Measurements from ENCODE around the gene RGS17. TPM values are rescaled to one million over a fixed set of nuclear protein-coding genes. Genes with fewer than 3 reads are reported as not detected.

Gene RGS17
- total RNA-seq, 1 donor from 2014 or later: 8.1 TPM

DNA sequence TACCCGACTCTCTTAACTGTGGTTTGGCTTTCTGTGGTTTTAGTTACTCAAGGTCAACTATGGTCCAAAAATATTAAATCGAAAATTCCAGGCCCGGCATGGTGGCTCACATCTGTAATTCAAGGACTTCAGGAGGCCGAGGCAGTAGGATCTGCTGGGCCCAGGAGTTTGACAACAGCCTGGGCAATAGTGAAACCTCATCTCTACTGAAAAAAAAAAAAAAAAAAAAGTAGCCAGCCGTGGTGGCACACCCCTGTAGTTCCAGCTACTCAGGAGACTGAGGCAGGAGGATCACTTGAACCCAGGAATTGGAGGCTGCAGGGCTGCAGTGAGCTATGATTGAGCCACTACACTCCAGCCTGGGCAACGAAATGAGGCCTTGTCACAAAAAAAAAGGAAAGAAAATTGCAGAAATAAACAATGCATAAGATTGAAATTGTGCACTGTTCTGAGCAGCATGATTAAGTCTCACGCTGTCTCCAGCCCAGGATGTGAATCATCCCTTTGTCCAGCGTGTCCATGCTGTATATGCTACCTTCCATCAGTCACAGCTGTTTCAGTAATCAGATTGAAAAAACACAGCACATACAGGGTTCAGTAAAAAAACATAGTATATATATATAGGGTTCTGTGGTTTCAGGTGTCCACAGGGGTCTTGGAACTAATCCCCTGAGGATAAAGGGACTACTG, 40.7 kb downstream of the RGS17 start:
- H2AFZ ChIP-seq (replicated peaks): no peak overlapping the region
- Mint-ChIP-seq H3K27me3 (ENCODE audit: insufficient read depth, low read depth) (peaks cover 2% of the 10 kb centered on the region), H3K27ac (no peak overlapping the region), H3K9me3 (no peaks in the 10 kb centered on the region), H3K4me3 (no peak overlapping the region), H3K4me1 (peaks cover 16% of the 10 kb centered on the region), H3K36me3 (peaks cover 3% of the 10 kb centered on the region)
- no peak overlapping the region for H3K4me3 ChIP-seq
- DNase-seq (ENCODE audit: low spot score): no peak
- no peaks in the 10 kb centered on the region for H3K9me3 ChIP-seq (ENCODE audit: low read depth)
- H3F3A ChIP-seq (ENCODE audit: low read depth): no peaks in the 10 kb centered on the region
- H3K36me3 ChIP-seq: no peaks in the 10 kb centered on the region
- no peak for TF ChIP-seq EZH2 (IDR thresholded peaks at IDR 0.05)
- no peak for TF ChIP-seq EZH2phosphoT487 (IDR thresholded peaks at IDR 0.05)
- TF ChIP-seq, protein P1, sequence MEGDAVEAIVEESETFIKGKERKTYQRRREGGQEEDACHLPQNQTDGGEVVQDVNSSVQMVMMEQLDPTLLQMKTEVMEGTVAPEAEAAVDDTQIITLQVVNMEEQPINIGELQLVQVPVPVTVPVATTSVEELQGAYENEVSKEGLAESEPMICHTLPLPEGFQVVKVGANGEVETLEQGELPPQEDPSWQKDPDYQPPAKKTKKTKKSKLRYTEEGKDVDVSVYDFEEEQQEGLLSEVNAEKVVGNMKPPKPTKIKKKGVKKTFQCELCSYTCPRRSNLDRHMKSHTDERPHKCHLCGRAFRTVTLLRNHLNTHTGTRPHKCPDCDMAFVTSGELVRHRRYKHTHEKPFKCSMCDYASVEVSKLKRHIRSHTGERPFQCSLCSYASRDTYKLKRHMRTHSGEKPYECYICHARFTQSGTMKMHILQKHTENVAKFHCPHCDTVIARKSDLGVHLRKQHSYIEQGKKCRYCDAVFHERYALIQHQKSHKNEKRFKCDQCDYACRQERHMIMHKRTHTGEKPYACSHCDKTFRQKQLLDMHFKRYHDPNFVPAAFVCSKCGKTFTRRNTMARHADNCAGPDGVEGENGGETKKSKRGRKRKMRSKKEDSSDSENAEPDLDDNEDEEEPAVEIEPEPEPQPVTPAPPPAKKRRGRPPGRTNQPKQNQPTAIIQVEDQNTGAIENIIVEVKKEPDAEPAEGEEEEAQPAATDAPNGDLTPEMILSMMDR (IDR thresholded peaks at IDR 0.05): no peak
- no peaks in the 10 kb centered on the region for H3K4me1 ChIP-seq
- H3K27ac ChIP-seq: no peak overlapping the region
- no peaks in the 10 kb centered on the region for H3K27me3 ChIP-seq
- H3K79me2 ChIP-seq (ENCODE audit: low read depth): no peaks in the 10 kb centered on the region
- no peaks in the 10 kb centered on the region for H4K20me1 ChIP-seq (ENCODE audit: low read depth)
- H3K4me2 ChIP-seq: no peak overlapping the region
- no peak overlapping the region for H3K9ac ChIP-seq

DNA sequence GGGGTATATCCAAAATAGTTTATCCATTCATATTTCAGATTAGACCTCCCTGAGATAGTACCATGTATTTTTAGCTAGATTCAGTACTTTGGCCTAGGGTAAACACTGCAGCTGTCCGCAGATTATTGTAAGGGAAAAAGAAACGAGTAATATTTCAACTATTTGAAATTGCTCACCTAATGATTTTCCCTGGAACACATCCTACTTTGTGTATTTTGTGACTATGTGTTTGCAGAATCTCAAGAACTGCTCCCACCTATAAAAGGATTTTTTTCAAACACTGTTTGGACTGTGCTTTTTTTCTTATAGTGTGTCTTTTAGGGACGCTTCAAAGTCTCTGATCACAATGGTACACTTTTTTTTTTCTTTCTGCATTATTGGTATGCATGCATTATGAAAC, 42.3 kb downstream of the RGS17 start:
- H3K4me1 Mint-ChIP-seq: peaks cover 16% of the 10 kb centered on the region
- Histone ChIP-seq H3K4me2 (no peak overlapping the region), H3K9me3 (ENCODE audit: low read depth) (no peaks in the 10 kb centered on the region), H3F3A (ENCODE audit: low read depth) (no peaks in the 10 kb centered on the region), H3K36me3 (no peaks in the 10 kb centered on the region), H3K9ac (no peak overlapping the region), H3K4me1 (no peaks in the 10 kb centered on the region), H3K27ac (no peak overlapping the region), H3K27me3 (no peaks in the 10 kb centered on the region), H4K20me1 (ENCODE audit: low read depth) (no peaks in the 10 kb centered on the region), H2AFZ (replicated peaks) (no peak overlapping the region), H3K79me2 (ENCODE audit: low read depth) (no peaks in the 10 kb centered on the region), H3K4me3 (no peak overlapping the region)
- no peak overlapping the region for H3K27ac Mint-ChIP-seq
- TF ChIP-seq EZH2 (IDR thresholded peaks at IDR 0.05) (no peak), EZH2phosphoT487 (IDR thresholded peaks at IDR 0.05) (no peak)
- TF ChIP-seq, protein P1 (IDR thresholded peaks at IDR 0.05): no peak
- no peak for DNase-seq (ENCODE audit: low spot score)
- no peak overlapping the region for H3K4me3 Mint-ChIP-seq
- peaks cover 2% of the 10 kb centered on the region for H3K27me3 Mint-ChIP-seq (ENCODE audit: insufficient read depth, low read depth)
- H3K9me3 Mint-ChIP-seq: no peaks in the 10 kb centered on the region
- H3K36me3 Mint-ChIP-seq: peaks cover 3% of the 10 kb centered on the region

DNA sequence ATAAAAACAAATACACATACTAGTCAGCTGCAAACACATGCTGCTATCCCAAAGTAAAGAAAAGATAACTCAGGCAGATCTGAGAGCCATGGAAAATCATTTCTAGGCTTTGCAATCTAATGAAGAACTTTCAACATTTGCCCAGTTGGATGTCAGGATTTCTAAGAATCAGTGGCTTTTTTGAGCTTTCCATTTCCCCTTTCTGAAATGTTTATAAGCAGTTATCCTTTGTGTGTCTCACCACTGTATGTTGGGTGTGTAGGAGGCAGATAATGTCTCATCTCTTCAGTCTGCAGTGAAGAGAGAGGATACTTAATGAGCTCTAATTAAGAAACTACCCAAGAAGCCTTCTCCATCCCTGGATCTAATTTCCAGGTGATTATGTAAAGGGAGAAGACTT, 43.6 kb downstream of the RGS17 start:
- Histone ChIP-seq H3K27me3 (no peaks in the 10 kb centered on the region), H2AFZ (replicated peaks) (no peak overlapping the region), H3K4me1 (no peaks in the 10 kb centered on the region), H4K20me1 (ENCODE audit: low read depth) (no peaks in the 10 kb centered on the region), H3K9ac (no peak overlapping the region), H3K9me3 (ENCODE audit: low read depth) (no peaks in the 10 kb centered on the region), H3K79me2 (ENCODE audit: low read depth) (no peaks in the 10 kb centered on the region), H3F3A (ENCODE audit: low read depth) (no peaks in the 10 kb centered on the region), H3K27ac (no peak overlapping the region), H3K4me2 (no peak overlapping the region), H3K4me3 (no peak overlapping the region), H3K36me3 (no peaks in the 10 kb centered on the region)
- Mint-ChIP-seq H3K9me3 (no peaks in the 10 kb centered on the region), H3K36me3 (no peaks in the 10 kb centered on the region), H3K4me1 (peaks cover 12% of the 10 kb centered on the region), H3K27ac (no peak overlapping the region), H3K27me3 (ENCODE audit: insufficient read depth, low read depth) (peaks cover 2% of the 10 kb centered on the region), H3K4me3 (no peak overlapping the region)
- no peak for DNase-seq (ENCODE audit: low spot score)
- TF ChIP-seq EZH2 (IDR thresholded peaks at IDR 0.05) (no peak), EZH2phosphoT487 (IDR thresholded peaks at IDR 0.05) (no peak)
- TF ChIP-seq, protein P1 (IDR thresholded peaks at IDR 0.05): no peak
